Tibial nerve (tissue), 4 donors: ENCODE results near the gene POMZP3. TPM values are rescaled to one million over a fixed set of nuclear protein-coding genes. Genes with fewer than 3 reads are reported as not detected.
"Not testable (repeated sequence)": the region's sequence is repeated elsewhere in the genome, so short reads cannot be mapped to it uniquely, and the experiment has no call there.

ENCODE experiments used
- DNase-seq, 2 donors: peaks; one replicate each; pipeline ENCODE4 v3.0.0-alpha.2; 2019; ENCODE audit warnings: low spot score in 2 of 2
- H3K27ac ChIP-seq, 4 donors: fragments of 200-600 bp; sonication (generic) in 3 of 4; one replicate each; pipeline ENCODE4 v1.5.1; 2017 to 2019; ENCODE audit warnings: mild to moderate bottlenecking in 1 of 4
- H3K27me3 ChIP-seq, 2 donors: fragments of 200-600 bp; sonication (generic) in 1 of 2; one replicate each; pipeline versions ENCODE4 v1.5.1 to v1.6.0; 2017 to 2019
- H3K36me3 ChIP-seq, 3 donors: fragments of 200-600 bp; sonication (generic); one replicate each; pipeline ENCODE4 v1.5.1; 2018 to 2019
- H3K4me1 ChIP-seq, 4 donors: fragments of 200-600 bp; sonication (generic) in 3 of 4; one replicate each; pipeline ENCODE4 v1.5.1; 2017 to 2019
- H3K4me3 ChIP-seq, 4 donors: fragments of 200-600 bp; sonication (generic) in 3 of 4; one replicate each; pipeline ENCODE4 v1.5.1; 2017 to 2019; ENCODE audit warnings: mild to moderate bottlenecking in 1 of 4, moderate library complexity in 1 of 4
- H3K9me3 ChIP-seq, 4 donors: fragments of 200-600 bp; sonication (generic) in 3 of 4; one replicate each; pipeline ENCODE4 v1.5.1; 2017 to 2019
- EP300 ChIP-seq, 2 donors: sonication (generic); formaldehyde crosslinking; IDR thresholded peaks; one replicate each; pipeline ENCODE4 v1.6.1; 2017; ENCODE audit warnings: antibody characterized with exemption in 2 of 2, mild to moderate bottlenecking in 1 of 2
- whole genome bisulfite sequencing, 2 donors: methylation state at CpG; one replicate each; pipeline ENCODE4 v1.1.5; 2018; 5-methylcytosine and 5-hydroxymethylcytosine counted together
- total RNA-seq, 4 donors: library from RNA; depleted of rRNA; stranded (reverse); fragments of >200 nt; gene quantifications; one replicate each; pipeline ENCODE4 v1.1.0, GENCODE V29; 2016

The POMZP3 gene
- total RNA-seq, 4 donors from 2014 or later = 7.5 to 15.7 (median 9.1) TPM

- not testable (repeated sequence) for H3K36me3 ChIP-seq, H3K4me3 ChIP-seq, H3K9me3 ChIP-seq, H3K27me3 ChIP-seq
- peak in 1 of 2 donors; percentile 31 for DNase-seq
- peak overlapping the region in 3 of 4 donors; percentile 34 to 80 (median 41) for H3K27ac ChIP-seq
- TF ChIP-seq EP300 (IDR thresholded peaks at IDR 0.05) = peak in 1 of 2 donors; percentile 38
- WGBS, 2 donors = 45% methylated on average over 5 of the region's 5 CpGs
- peaks cover 0 to 29% (median 8%) of the 10 kb centered on the region in 4 donors for H3K4me1 ChIP-seq
Measured at GRCh38 chr7:76583636-76584281, 43.3 kb downstream of the POMZP3 start.

- Histone ChIP-seq H3K27ac (peak overlapping the region in 2 of 4 donors; percentile 41 to 80), H3K4me1 (peaks cover 0 to 29% (median 6%) of the 10 kb centered on the region in 4 donors)
- not testable (repeated sequence) for H3K36me3 ChIP-seq, H3K27me3 ChIP-seq, H3K4me3 ChIP-seq, H3K9me3 ChIP-seq
- WGBS, 2 donors = 5 to 12% methylated on average over 2 of the region's 2 CpGs
- peak; percentile 55 to 83 for DNase-seq
- TF ChIP-seq EP300 (IDR thresholded peaks at IDR 0.05) = peak in 1 of 2 donors; percentile 50
Measured at GRCh38 chr7:76582848-76583631, 44.0 kb downstream of the POMZP3 start.

- not testable (repeated sequence) for H3K27me3 ChIP-seq, H3K4me3 ChIP-seq, H3K27ac ChIP-seq, DNase-seq, H3K36me3 ChIP-seq, H3K9me3 ChIP-seq, H3K4me1 ChIP-seq
- 18 to 19% methylated on average over 3 of the region's 3 CpGs for WGBS, 2 donors
Measured at GRCh38 chr7:76575919-76576655, 51.0 kb downstream of the POMZP3 start.

GRCh38 chr7:76575431-76575830 is 51.6 kb downstream of the POMZP3 start:
- not testable (repeated sequence) for H3K36me3 ChIP-seq, H3K27ac ChIP-seq, H3K4me1 ChIP-seq, H3K27me3 ChIP-seq, H3K4me3 ChIP-seq, DNase-seq, H3K9me3 ChIP-seq
- WGBS, 2 donors = 67 to 78% methylated on average over 1 of the region's 2 CpGs

GRCh38 chr7:76572296-76572695 is 54.8 kb downstream of the POMZP3 start:
- not testable (repeated sequence) for H3K9me3 ChIP-seq, H3K36me3 ChIP-seq, H3K4me1 ChIP-seq, H3K27me3 ChIP-seq, DNase-seq, H3K27ac ChIP-seq, H3K4me3 ChIP-seq
- 85 to 87% methylated on average over 3 of the region's 3 CpGs for WGBS, 2 donors

- WGBS, 2 donors = 52 to 57% methylated on average over 4 of the region's 4 CpGs
- not testable (repeated sequence) for H3K27me3 ChIP-seq, H3K9me3 ChIP-seq, DNase-seq, H3K27ac ChIP-seq, H3K4me1 ChIP-seq, H3K4me3 ChIP-seq
- H3K36me3 ChIP-seq = peaks cover 0 to 17% (median 0%) of the 10 kb centered on the region in 3 donors
Measured at GRCh38 chr7:76570324-76570775, 56.7 kb downstream of the POMZP3 start.

GRCh38 chr7:76568742-76569141 is 58.3 kb downstream of the POMZP3 start:
- H3K9me3 ChIP-seq, H3K4me3 ChIP-seq, DNase-seq, H3K27me3 ChIP-seq, H3K4me1 ChIP-seq, H3K27ac ChIP-seq: not testable (repeated sequence)
- H3K36me3 ChIP-seq = peaks cover 0 to 17% (median 0%) of the 10 kb centered on the region in 3 donors

- not testable (repeated sequence) for H3K9me3 ChIP-seq, H3K27me3 ChIP-seq, H3K4me3 ChIP-seq, DNase-seq, H3K4me1 ChIP-seq, H3K27ac ChIP-seq
- H3K36me3 ChIP-seq = peaks cover 0 to 17% (median 0%) of the 10 kb centered on the region in 3 donors
Measured at GRCh38 chr7:76567753-76568152, 59.3 kb downstream of the POMZP3 start.

GRCh38 chr7:76567311-76567710 is 59.8 kb downstream of the POMZP3 start:
- not testable (repeated sequence) for DNase-seq, H3K9me3 ChIP-seq, H3K27me3 ChIP-seq, H3K4me3 ChIP-seq, H3K4me1 ChIP-seq, H3K27ac ChIP-seq
- WGBS, 2 donors = 96 to 98% methylated on average over 1 of the region's 4 CpGs
- H3K36me3 ChIP-seq = peaks cover 0 to 17% (median 0%) of the 10 kb centered on the region in 3 donors

GRCh38 chr7:76565001-76565400 is 62.1 kb downstream of the POMZP3 start:
- H3K4me1 ChIP-seq, H3K27me3 ChIP-seq, H3K9me3 ChIP-seq, H3K4me3 ChIP-seq, DNase-seq, H3K27ac ChIP-seq: not testable (repeated sequence)
- H3K36me3 ChIP-seq = peaks cover 0 to 11% (median 0%) of the 10 kb centered on the region in 3 donors
- WGBS, 2 donors = 94 to 95% methylated on average over 3 of the region's 3 CpGs

- not testable (repeated sequence) for DNase-seq, H3K27ac ChIP-seq, H3K27me3 ChIP-seq, H3K9me3 ChIP-seq, H3K4me3 ChIP-seq, H3K36me3 ChIP-seq, H3K4me1 ChIP-seq
- 94 to 100% methylated on average over 3 of the region's 3 CpGs for WGBS, 2 donors
Measured at GRCh38 chr7:76561342-76561741, 65.7 kb downstream of the POMZP3 start.

GRCh38 chr7:76560157-76560556 is 66.9 kb downstream of the POMZP3 start:
- H3K4me1 ChIP-seq, H3K27ac ChIP-seq, H3K4me3 ChIP-seq, H3K9me3 ChIP-seq, H3K36me3 ChIP-seq, H3K27me3 ChIP-seq, DNase-seq: not testable (repeated sequence)
- WGBS, 2 donors = 76 to 81% methylated on average over 3 to 4 of the region's 4 CpGs
